Measurements from ENCODE around the gene RPL36AL.

RPL36AL gene

DNA sequence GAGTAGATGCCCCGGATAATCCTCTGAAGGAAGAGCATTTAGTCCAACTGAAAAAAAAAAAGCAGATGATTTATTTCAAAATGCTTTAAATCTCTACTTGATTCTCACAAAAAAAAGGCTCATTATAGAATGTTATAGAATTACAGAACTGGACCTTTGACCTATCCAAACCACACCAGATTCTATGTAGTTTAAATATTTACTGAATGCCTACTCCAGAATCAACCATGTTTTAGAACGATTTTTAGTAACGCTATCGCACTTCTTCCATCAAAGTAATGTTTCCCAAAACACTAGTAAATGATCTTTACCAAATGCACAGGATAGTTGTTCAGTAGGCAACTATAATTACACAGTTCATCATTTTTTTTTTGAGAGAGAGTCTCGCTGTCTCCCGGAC, 36.8 kb downstream of the RPL36AL start:
- TF ChIP-seq, protein P1, sequence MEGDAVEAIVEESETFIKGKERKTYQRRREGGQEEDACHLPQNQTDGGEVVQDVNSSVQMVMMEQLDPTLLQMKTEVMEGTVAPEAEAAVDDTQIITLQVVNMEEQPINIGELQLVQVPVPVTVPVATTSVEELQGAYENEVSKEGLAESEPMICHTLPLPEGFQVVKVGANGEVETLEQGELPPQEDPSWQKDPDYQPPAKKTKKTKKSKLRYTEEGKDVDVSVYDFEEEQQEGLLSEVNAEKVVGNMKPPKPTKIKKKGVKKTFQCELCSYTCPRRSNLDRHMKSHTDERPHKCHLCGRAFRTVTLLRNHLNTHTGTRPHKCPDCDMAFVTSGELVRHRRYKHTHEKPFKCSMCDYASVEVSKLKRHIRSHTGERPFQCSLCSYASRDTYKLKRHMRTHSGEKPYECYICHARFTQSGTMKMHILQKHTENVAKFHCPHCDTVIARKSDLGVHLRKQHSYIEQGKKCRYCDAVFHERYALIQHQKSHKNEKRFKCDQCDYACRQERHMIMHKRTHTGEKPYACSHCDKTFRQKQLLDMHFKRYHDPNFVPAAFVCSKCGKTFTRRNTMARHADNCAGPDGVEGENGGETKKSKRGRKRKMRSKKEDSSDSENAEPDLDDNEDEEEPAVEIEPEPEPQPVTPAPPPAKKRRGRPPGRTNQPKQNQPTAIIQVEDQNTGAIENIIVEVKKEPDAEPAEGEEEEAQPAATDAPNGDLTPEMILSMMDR (conservative IDR thresholded peaks at IDR 0.05): no peak
- H3K27ac ChIP-seq: no peak overlapping the region; the same call in 1 of the 2 replicates

DNA sequence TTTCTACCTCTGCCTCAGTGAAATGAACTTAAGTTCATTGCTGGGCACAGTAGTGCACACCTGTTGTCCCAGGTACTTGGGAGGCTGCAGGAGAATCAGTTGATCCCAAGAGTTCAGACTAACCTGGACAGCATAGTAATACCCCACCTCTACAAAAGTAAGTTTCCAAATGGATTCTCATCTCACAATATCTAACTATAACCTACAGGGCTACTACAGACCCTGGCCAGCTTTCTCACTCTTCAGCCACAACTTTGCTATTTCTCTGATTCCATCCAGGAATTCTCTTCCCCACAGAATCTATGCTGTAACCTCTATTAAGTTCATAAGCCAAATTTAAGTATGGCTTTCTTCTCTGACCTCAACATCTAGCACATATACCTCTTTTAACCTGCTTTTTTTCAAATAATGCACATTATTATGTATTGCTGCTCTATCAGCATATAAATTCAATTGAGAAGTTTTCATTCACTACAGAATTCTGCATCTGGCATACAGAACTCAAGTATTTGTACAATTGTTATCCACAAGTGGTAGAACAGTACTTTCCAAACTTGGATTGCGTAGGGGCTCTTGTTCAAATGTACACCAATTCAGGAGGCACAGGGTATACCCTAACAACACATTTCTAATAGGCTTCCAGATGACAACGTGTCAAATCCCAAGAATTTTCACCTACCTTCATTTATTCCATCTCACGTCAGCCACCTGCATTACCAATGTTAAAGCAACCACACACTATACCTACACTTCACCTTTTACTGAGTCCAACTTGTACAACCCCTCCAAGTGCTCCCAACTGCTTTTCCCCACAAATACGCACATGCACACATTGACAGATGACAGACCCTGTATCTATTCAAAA, 38.1 kb downstream of the RPL36AL start:
- H3K27ac ChIP-seq: no peak overlapping the region
- TF ChIP-seq ZFX (IDR thresholded peaks at IDR 0.05): no peak
- TF ChIP-seq, protein P1 (conservative IDR thresholded peaks at IDR 0.05): no peak

DNA sequence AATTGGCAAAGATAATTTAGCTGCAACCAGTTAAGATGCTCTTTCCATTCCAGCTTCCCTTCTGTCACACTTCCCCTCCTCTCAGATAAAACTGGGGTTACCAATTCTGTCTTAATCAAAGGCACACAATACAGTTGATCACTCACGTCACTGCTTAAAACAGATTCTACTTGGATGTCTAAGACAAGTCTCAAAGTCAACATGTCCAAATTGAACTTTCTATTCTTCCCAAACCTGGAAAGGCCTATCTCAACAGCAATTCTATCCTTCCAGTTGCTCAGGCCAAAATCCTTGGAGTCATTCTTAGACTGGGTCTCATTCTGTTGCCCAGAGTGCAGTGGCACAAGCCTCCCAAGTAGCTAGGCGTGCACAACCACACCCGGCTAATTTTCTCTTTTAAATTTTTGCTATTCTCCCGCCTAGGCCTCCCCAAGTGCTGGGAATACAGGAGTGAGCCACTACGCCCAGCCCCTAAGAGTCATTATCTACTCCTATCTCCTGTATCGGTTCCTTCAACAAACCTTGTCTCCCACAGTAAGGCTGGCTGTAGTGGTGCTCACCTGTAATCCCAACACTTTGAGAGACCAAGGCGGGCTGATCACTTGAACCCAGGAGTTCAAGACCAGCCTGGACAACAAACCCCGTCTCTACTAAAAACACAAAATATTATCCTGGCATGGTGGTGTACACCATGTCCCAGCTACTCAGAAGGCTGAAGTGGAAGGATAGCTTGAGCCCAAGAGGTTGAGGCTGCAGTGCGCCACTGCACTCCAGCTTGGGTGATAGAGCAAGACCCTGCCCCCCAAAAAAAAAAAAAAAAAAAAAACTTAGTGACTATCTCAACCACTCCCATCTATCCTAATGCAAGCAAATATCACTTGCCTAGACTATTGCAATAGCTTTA, 39.0 kb downstream of the RPL36AL start:
- TF ChIP-seq ZFX (IDR thresholded peaks at IDR 0.05): no peak
- TF ChIP-seq, protein P1 (conservative IDR thresholded peaks at IDR 0.05): no peak
- no peak overlapping the region for H3K27ac ChIP-seq

DNA sequence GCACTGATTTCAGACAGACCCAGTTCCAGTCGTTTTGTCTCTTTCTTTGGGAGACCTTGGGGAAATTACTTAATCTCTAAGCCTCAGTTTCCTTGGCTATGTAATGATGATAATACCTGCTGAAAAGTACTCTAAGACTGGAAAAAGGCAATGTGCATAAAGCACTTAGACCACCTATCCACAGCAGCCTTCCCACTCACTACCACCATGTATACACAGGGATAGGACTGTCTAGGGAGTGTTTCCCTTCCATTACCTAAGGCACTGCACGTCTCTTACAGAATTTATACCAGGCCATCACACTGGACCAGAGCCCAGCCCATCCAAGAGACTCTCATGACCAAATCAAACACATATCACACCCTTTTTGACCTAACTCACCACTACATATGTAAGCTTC, 40.6 kb downstream of the RPL36AL start:
- no peak overlapping the region for H3K27ac ChIP-seq

DNA sequence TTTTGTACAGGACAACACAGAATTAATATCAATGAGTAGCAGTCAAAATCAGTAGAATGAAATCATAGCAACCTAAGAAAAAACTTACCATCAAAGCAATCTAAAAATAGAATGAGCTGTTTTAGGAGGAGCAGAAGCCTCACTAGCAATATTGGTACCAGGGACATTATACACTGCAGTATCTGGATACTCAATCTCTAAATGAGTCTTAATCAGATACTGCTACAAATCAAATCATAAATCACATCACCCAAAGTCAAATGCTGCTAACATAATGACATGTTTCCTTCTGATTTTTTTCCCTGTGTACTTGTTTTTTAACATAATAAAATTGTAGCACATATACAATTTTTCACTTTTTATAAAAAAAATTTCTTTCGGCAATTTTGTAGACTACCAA, 42.3 kb downstream of the RPL36AL start:
- no peak for TF ChIP-seq ZFX (IDR thresholded peaks at IDR 0.05)
- TF ChIP-seq, protein P1 (conservative IDR thresholded peaks at IDR 0.05): no peak
- no peak overlapping the region for H3K27ac ChIP-seq

More for the DNA sequence above, 40.6 kb downstream of the RPL36AL start:
- TF ChIP-seq ZFX (IDR thresholded peaks at IDR 0.05): no peak
- TF ChIP-seq, protein P1 (conservative IDR thresholded peaks at IDR 0.05): no peak

DNA sequence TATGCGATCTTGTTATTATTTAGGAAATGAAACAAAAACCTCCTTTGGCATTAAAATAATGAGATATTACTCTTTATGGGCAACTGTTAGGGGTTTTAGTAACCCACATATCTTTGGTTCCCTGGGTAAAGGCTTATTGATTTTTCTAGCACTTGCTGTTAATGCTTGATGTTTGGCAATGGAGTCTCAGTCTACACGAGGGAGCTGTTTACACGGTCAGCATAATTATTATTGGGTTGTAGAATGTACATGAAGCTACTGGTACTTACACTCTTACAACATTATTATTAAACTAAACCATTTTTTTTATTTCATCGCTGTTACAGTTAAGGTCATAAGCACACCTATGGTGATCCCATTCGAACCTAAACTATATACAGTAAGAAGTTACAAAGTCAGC, 46.4 kb downstream of the RPL36AL start:
- no peak for TF ChIP-seq ZFX (IDR thresholded peaks at IDR 0.05)
- TF ChIP-seq, protein P1 (conservative IDR thresholded peaks at IDR 0.05): no peak
- H3K27ac ChIP-seq: no peak overlapping the region

DNA sequence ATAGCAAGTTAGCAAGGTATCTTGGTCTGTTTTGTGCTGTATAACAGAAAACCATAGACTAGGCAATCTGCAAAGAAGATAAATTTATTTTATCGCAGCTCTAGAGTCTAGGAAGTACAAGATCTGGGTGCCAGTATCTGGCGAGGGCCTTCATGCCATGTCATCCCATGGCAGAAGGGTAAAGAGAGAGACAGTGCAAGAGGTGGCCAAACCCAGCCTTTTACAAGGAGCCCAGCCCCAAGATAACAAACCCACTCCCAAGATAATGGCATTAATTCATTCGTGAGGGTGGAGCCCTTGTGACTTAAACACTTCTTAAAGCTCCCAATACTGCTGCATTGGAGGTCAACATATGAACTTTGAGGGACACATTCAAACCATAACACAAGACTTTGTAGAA, 51.1 kb downstream of the RPL36AL start:
- TF ChIP-seq ZFX (IDR thresholded peaks at IDR 0.05): no peak
- TF ChIP-seq, protein P1 (conservative IDR thresholded peaks at IDR 0.05): no peak
- no peak overlapping the region for H3K27ac ChIP-seq
